Activated T-helper 1 cell treated with anti-CD3 and anti-CD28 coated beads, Interleukin-12 subunit alpha, Interleukin-12 subunit beta, Interleukin-2, Interleukin-4 antibody, amounts not matched to agents 30 ng/mL and 10 ng/mL and 1 ng/mL, durations not matched to agents 14 hours and 24 hours and 36 hours (primary cell): ENCODE measurements around the gene JMJD7. TPM values are rescaled to one million over a fixed set of nuclear protein-coding genes. Genes with fewer than 3 reads are reported as not detected.

ENCODE experiments used
- DNase-seq: peaks from one replicate; pipeline ENCODE4 v3.0.0; 2021; ENCODE audit warnings: low spot score
- H3K27ac Mint-ChIP-seq: one replicate; pipeline ENCODE4 v1.8.0; 2021; ENCODE audit warnings: mild to moderate bottlenecking, mixed read lengths
- H3K27me3 Mint-ChIP-seq: one replicate; pipeline ENCODE4 v1.8.0; 2022; ENCODE audit warnings: mild to moderate bottlenecking, moderate library complexity, mixed read lengths; ENCODE audit not compliant: insufficient read depth
- H3K36me3 Mint-ChIP-seq: one replicate; pipeline ENCODE4 v1.8.0; 2021; ENCODE audit warnings: low read depth, mixed read lengths
- H3K4me1 Mint-ChIP-seq: one replicate; pipeline ENCODE4 v1.8.0; 2021; ENCODE audit warnings: low read depth, mixed read lengths
- H3K4me3 Mint-ChIP-seq: one replicate; pipeline ENCODE4 v1.8.0; 2021; ENCODE audit warnings: mild to moderate bottlenecking, moderate library complexity, mixed read lengths
- H3K9me3 Mint-ChIP-seq: one replicate; pipeline ENCODE4 v1.8.0; 2021; ENCODE audit warnings: mixed read lengths
- intact Hi-C: fragments of 100-400 bp; cut with micrococcal nuclease; formaldehyde crosslinking; loops from one replicate; pipeline ENCODE4 v1.15.1; 2024
- total RNA-seq: library from RNA; stranded (reverse); gene quantifications from 2 replicates; pipeline ENCODE4 v1.2.3, GENCODE V29; 2022

JMJD7 gene
- total RNA-seq, 1 donor from 2014 or later = 17.8 TPM

DNA sequence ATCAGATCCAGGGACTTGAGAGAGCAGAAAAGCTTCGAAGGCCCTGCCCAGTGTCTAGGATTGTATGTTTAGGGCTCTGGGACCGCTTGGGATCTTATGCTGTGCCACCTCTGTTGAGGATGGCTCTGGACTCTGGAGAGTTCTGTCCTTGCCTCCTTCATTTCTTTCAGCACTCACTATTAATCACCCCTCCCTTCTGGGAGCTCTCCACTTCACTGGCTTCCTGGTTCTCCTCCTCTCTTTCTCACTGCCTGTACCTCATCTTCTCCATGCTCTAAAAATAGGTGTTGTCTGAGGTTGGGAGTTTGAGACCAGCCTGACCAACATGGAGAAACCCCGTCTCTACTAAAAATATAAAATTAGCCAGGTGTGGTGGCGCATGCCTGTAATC lies 36.4 kb upstream of the JMJD7 start:
- intact Hi-C loops = loop anchor here (2.0 kb wide), 1 partner anchor 19 kb away; no protein-coding TSS in a partner anchor
- H3K36me3 Mint-ChIP-seq = no peaks in the 10 kb centered on the region
- peak overlapping the region; percentile 63 for H3K4me3 Mint-ChIP-seq
- H3K27me3 Mint-ChIP-seq = no peaks in the 10 kb centered on the region
- H3K4me1 Mint-ChIP-seq = peaks cover 57% of the 10 kb centered on the region
- H3K9me3 Mint-ChIP-seq = no peaks in the 10 kb centered on the region
- DNase-seq = no peak
- no peak overlapping the region for H3K27ac Mint-ChIP-seq

- H3K4me3 Mint-ChIP-seq = no peak overlapping the region
- intact Hi-C loops = loop anchor here (2.0 kb wide), 1 partner anchor 19 kb away; no protein-coding TSS in a partner anchor
- no peaks in the 10 kb centered on the region for H3K9me3 Mint-ChIP-seq
- no peak for DNase-seq
- H3K36me3 Mint-ChIP-seq = no peaks in the 10 kb centered on the region
- H3K27ac Mint-ChIP-seq = no peak overlapping the region
- H3K27me3 Mint-ChIP-seq = no peaks in the 10 kb centered on the region
- H3K4me1 Mint-ChIP-seq = peaks cover 57% of the 10 kb centered on the region
Measured at GRCh38 chr15:41792000-41792637, 35.8 kb upstream of the JMJD7 start.

DNA sequence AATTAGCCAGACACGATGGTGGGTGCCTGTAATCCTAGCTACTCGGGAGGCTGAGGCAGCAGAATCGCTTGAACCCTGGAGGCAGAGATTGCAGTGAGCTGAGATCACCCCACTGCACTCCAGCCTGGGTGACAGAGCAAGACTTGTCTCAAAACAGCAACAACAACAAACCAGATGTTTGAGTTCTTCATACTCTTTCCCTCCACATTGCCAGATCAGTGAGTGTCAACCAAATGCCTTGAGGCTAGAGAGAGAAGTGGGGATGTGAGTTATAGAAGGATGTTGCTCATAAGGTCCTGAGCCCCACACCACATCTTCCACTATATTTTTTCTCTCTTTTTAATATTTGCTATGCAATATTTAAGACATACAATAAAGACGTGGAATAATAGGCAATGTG lies 33.8 kb upstream of the JMJD7 start:
- no peak for DNase-seq
- Mint-ChIP-seq H3K4me1 (peaks cover 53% of the 10 kb centered on the region), H3K27ac (no peak overlapping the region), H3K27me3 (no peaks in the 10 kb centered on the region), H3K4me3 (no peak overlapping the region), H3K9me3 (no peaks in the 10 kb centered on the region), H3K36me3 (no peaks in the 10 kb centered on the region)
- intact Hi-C loops = no loop called here

GRCh38 chr15:41795996-41796856 lies 31.7 kb upstream of the JMJD7 start:
- Mint-ChIP-seq H3K27me3 (no peaks in the 10 kb centered on the region), H3K36me3 (no peaks in the 10 kb centered on the region), H3K9me3 (no peaks in the 10 kb centered on the region), H3K4me3 (no peak overlapping the region), H3K4me1 (peaks cover 42% of the 10 kb centered on the region), H3K27ac (no peak overlapping the region)
- DNase-seq = no peak
- intact Hi-C loops = no loop called here

GRCh38 chr15:41797201-41797944 lies 30.5 kb upstream of the JMJD7 start:
- H3K4me3 Mint-ChIP-seq = no peak overlapping the region
- H3K9me3 Mint-ChIP-seq = no peaks in the 10 kb centered on the region
- no peak overlapping the region for H3K27ac Mint-ChIP-seq
- H3K36me3 Mint-ChIP-seq = no peaks in the 10 kb centered on the region
- no peaks in the 10 kb centered on the region for H3K27me3 Mint-ChIP-seq
- DNase-seq = no peak
- peaks cover 30% of the 10 kb centered on the region for H3K4me1 Mint-ChIP-seq
- intact Hi-C loops = no loop called here

DNA sequence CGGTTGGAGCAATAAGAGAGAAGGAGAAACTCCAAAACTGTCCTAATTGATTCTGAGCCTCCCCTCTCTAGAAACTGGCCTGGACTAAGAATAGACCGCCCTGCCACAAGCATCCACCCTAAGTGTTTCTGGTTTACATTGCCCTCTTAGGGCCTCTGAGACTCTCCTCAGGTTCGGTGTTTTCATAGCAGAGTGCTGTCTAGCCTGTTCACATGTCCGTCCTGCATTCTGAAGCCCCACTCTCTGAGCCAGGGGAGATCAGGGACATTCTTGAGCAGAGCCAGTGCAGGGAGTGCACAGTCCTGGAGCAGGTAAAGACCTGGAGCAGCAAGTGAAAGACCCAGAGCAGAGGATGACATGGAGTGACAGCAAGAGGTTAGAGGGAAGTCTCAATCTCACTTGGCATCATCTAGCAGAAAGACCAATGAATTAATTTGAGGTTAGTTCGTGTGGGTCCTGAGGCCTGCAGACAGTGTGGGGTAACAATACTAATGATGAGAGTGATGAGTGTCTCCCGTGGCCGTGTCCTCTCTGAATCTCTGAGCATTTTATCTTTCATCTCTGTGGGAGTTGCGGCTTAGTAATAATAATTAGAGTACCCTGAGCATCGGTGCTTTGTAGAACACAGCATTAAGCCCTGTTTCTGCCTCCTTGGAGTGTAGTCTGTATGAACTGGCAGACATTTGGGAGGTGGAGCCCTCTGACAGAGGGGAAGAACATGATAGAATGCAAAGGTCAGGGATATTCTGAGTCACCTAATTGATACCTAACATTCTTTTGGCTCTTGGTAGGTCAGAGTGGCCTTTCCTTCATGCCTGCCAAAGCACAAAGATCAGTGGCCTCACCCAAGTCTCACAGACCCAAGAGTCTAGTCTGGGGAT lies 29.0 kb upstream of the JMJD7 start:
- Mint-ChIP-seq H3K4me1 (peaks cover 27% of the 10 kb centered on the region), H3K27ac (no peak overlapping the region), H3K36me3 (no peaks in the 10 kb centered on the region), H3K27me3 (no peaks in the 10 kb centered on the region), H3K9me3 (no peaks in the 10 kb centered on the region), H3K4me3 (no peak overlapping the region)
- no peak for DNase-seq
- intact Hi-C loops = no loop called here

GRCh38 chr15:41799488-41799805 lies 28.4 kb upstream of the JMJD7 start:
- Mint-ChIP-seq H3K9me3 (no peaks in the 10 kb centered on the region), H3K27me3 (no peaks in the 10 kb centered on the region), H3K4me3 (no peak overlapping the region), H3K36me3 (no peaks in the 10 kb centered on the region), H3K27ac (peak overlapping the region; percentile 18), H3K4me1 (peaks cover 31% of the 10 kb centered on the region)
- no peak for DNase-seq
- intact Hi-C loops = no loop called here

DNA sequence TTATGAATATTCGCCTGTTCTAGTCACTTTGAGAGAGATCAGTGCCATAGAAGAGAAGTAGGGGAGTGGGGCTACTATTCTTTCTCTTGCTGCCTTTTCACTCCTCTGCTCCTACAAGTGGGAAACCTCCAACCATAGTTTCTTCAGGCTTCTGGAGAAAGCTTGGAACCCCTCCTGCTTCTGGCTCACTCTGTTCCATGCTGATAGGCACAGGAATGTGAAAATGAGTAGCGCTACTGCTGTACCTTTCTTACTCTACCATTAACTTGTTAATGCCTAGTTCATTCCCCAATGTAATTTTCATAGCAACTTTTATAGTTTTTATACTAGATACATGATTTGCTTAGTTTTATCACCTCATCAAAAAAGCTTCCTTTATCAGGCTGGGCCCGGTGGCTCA lies 26.7 kb upstream of the JMJD7 start:
- no peak overlapping the region for H3K27ac Mint-ChIP-seq
- intact Hi-C loops = no loop called here
- no peak for DNase-seq
- H3K36me3 Mint-ChIP-seq = no peaks in the 10 kb centered on the region
- peaks cover 30% of the 10 kb centered on the region for H3K4me1 Mint-ChIP-seq
- H3K4me3 Mint-ChIP-seq = no peak overlapping the region
- no peaks in the 10 kb centered on the region for H3K9me3 Mint-ChIP-seq
- no peaks in the 10 kb centered on the region for H3K27me3 Mint-ChIP-seq

GRCh38 chr15:41801850-41802455 lies 25.9 kb upstream of the JMJD7 start:
- Mint-ChIP-seq H3K27ac (no peak overlapping the region), H3K27me3 (no peaks in the 10 kb centered on the region), H3K36me3 (no peaks in the 10 kb centered on the region), H3K4me1 (peaks cover 27% of the 10 kb centered on the region), H3K4me3 (no peak overlapping the region), H3K9me3 (no peaks in the 10 kb centered on the region)
- intact Hi-C loops = no loop called here
- DNase-seq = no peak

DNA sequence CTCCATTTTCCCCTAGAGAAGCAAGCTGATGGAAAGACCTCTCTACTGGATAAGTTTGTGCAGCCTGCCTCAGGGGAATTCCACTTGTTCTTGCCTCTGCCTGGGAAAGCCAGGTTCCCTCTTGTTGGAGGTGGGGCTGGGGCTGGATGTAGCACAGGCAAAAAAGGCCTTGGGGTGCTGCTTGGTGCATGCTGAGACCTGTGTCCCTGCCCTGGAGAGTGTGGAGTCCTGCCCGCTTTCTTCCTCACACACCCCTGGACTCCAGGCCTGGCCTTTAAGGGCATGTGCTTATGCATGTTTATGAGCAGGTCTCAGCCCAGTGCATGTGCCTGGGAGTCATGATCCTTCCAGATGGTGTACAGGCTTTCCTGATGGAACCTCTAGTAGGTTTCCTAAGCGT lies 23.5 kb upstream of the JMJD7 start:
- H3K9me3 Mint-ChIP-seq = no peaks in the 10 kb centered on the region
- no peaks in the 10 kb centered on the region for H3K27me3 Mint-ChIP-seq
- peaks cover 17% of the 10 kb centered on the region for H3K4me1 Mint-ChIP-seq
- no peak overlapping the region for H3K4me3 Mint-ChIP-seq
- no peak overlapping the region for H3K27ac Mint-ChIP-seq
- no peak for DNase-seq
- no peaks in the 10 kb centered on the region for H3K36me3 Mint-ChIP-seq
- intact Hi-C loops = no loop called here

DNA sequence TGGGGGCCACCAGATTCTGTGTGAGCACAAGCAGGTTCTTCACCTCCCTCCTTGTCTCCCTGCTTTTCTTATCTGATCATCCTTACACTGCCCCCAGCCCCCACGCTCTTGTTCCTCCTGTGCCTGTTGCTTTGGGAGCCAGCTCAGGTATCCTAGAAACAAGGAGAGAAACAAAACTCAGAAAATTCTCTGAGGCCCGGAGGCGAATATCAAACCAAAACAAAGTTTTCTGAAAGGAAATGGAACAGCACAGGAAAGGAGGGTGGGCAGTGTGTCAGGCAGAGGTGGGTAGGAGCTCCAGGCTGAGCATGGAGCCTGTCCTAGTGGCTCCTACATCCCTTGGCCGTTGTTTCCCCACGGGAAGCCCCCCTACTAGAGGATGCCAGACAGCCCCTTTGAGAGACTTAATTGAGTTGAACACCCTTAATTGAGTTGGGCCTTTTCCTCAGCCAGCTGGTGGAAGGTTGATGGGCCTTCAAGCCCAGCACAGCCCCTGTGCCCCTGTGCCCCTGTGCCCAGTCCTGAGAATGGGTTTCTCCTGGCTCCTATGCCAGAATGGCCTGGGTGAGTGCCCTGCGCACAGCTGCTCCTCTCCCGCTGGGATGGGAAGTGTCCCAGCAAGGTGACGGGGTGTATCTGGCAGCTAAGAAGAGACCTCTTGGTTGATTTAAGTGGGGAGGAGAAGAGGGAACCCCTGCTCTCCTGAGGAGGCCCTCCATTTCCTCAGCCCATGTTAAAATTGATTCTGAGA lies 22.8 kb upstream of the JMJD7 start:
- Mint-ChIP-seq H3K36me3 (no peaks in the 10 kb centered on the region), H3K9me3 (no peaks in the 10 kb centered on the region), H3K4me1 (peaks cover 13% of the 10 kb centered on the region), H3K27ac (peak overlapping the region; percentile 9), H3K27me3 (no peaks in the 10 kb centered on the region), H3K4me3 (no peak overlapping the region)
- no peak for DNase-seq
- intact Hi-C loops = no loop called here

- intact Hi-C loops = no loop called here
- no peaks in the 10 kb centered on the region for H3K36me3 Mint-ChIP-seq
- H3K9me3 Mint-ChIP-seq = no peaks in the 10 kb centered on the region
- no peak overlapping the region for H3K4me3 Mint-ChIP-seq
- H3K27me3 Mint-ChIP-seq = no peaks in the 10 kb centered on the region
- peaks cover 19% of the 10 kb centered on the region for H3K4me1 Mint-ChIP-seq
- no peak for DNase-seq
- H3K27ac Mint-ChIP-seq = no peak overlapping the region
Measured at GRCh38 chr15:41805711-41806110, 22.2 kb upstream of the JMJD7 start.
